Smooth muscle cell (in vitro differentiated cells): ENCODE results near the gene IRGQ. TPM values are rescaled to one million over a fixed set of nuclear protein-coding genes. Genes with fewer than 3 reads are reported as not detected.

Experiments used
- DNase-seq: peaks from one replicate; lab custom pipeline; 2025; ENCODE audit not compliant: unreplicated experiment; lab: John Stamatoyannopoulos, UW
- H2AFZ ChIP-seq: fragments of 200-600 bp; sonication (generic); 2 replicates; pipeline ENCODE4 v1.6.0; 2016; ENCODE audit warnings: antibody characterized with exemption, low read depth, mild to moderate bottlenecking
- H3F3A ChIP-seq: fragments of 200-600 bp; sonication (generic); 2 replicates; pipeline ENCODE4 v1.6.0; 2017; ENCODE audit warnings: antibody characterized with exemption, low read depth
- H3K27ac ChIP-seq: fragments of 200-600 bp; sonication (generic); 2 replicates; pipeline ENCODE4 v1.5.1; 2016; ENCODE audit warnings: low read depth, mild to moderate bottlenecking
- H3K27me3 ChIP-seq: fragments of 200-600 bp; sonication (generic); 2 replicates; pipeline ENCODE4 v1.6.1; 2016; ENCODE audit warnings: low read depth, mild to moderate bottlenecking
- H3K36me3 ChIP-seq: fragments of 200-600 bp; sonication (generic); 2 replicates; pipeline ENCODE4 v1.5.1; 2016; ENCODE audit warnings: low read depth
- H3K4me1 ChIP-seq: fragments of 200-600 bp; sonication (generic); 2 replicates; pipeline ENCODE4 v1.5.1; 2016; ENCODE audit warnings: low read depth
- H3K4me2 ChIP-seq: fragments of 200-600 bp; sonication (generic); 2 replicates; pipeline ENCODE4 v1.6.0; 2016; ENCODE audit warnings: mild to moderate bottlenecking
- H3K4me3 ChIP-seq: fragments of 200-600 bp; sonication (generic); 2 replicates; pipeline ENCODE4 v1.5.1; 2016; ENCODE audit warnings: mild to moderate bottlenecking
- H3K79me2 ChIP-seq: fragments of 200-600 bp; sonication (generic); 2 replicates; pipeline ENCODE4 v1.6.0; 2016; ENCODE audit warnings: low read depth, mild to moderate bottlenecking
- H3K9ac ChIP-seq: fragments of 200-600 bp; sonication (generic); 2 replicates; pipeline ENCODE4 v1.6.0; 2016; ENCODE audit warnings: low read depth
- H3K9me3 ChIP-seq: fragments of 200-600 bp; sonication (generic); replicated peaks from 2 replicates; pipeline ENCODE4 v1.5.1; 2016; ENCODE audit warnings: low read depth
- H4K20me1 ChIP-seq: fragments of 200-600 bp; sonication (generic); 2 replicates; pipeline ENCODE4 v1.6.0; 2016; ENCODE audit warnings: low read depth
- CTCF ChIP-seq: fragments of 200-600 bp; sonication (generic); IDR thresholded peaks from 2 replicates; pipeline ENCODE4 v1.5.1; 2017; ENCODE audit warnings: borderline replicate concordance, mild to moderate bottlenecking, antibody characterized with exemption; ENCODE audit not compliant: insufficient read depth, poor library complexity, severe bottlenecking
- WGBS: methylation state at CpG from one replicate; pipeline ENCODE4 v1.1.7; 2016; ENCODE audit warnings: low lambda C conversion rate; 5-methylcytosine and 5-hydroxymethylcytosine counted together
- polyA plus RNA-seq: library from polyadenylated mRNA; unstranded; fragments of >200 nt; fragmentation: Nextera tagmentation; extraction: Ambion mirVana; gene quantifications from 2 replicates; pipeline ENCODE4 v1.2.1, GENCODE V29; 2016
- total RNA-seq: library from RNA; depleted of rRNA; stranded (reverse); fragments of >200 nt; gene quantifications from 2 replicates; pipeline ENCODE4 v1.2.3, GENCODE V29; 2014

The IRGQ gene
- total and polyA plus RNA-seq, 2 experiments from 2014 or later = 13.1 TPM

GRCh38 chr19:43626838-43627237 lies 30.9 kb upstream of the IRGQ start:
- Histone ChIP-seq H4K20me1 (no peaks in the 10 kb centered on the region), H3K4me1 (no peaks in the 10 kb centered on the region), H3K79me2 (no peaks in the 10 kb centered on the region), H3K9me3 (no peaks in the 10 kb centered on the region), H3K9ac (no peak overlapping the region), H3K27ac (no peak overlapping the region), H3K4me3 (no peak overlapping the region), H3K4me2 (no peak overlapping the region), H3K27me3 (no peaks in the 10 kb centered on the region), H3F3A (no peaks in the 10 kb centered on the region), H3K36me3 (no peaks in the 10 kb centered on the region), H2AFZ (no peak overlapping the region)
- no peak for DNase-seq
- 86% methylated on average over 17 of the region's 17 CpGs for WGBS
- no peak for TF ChIP-seq CTCF

GRCh38 chr19:43625918-43626579 lies 30.1 kb upstream of the IRGQ start:
- DNase-seq = no peak
- no peak overlapping the region for H3K27ac ChIP-seq
- no peak for TF ChIP-seq CTCF
- H4K20me1 ChIP-seq = no peaks in the 10 kb centered on the region
- H3K79me2 ChIP-seq = no peaks in the 10 kb centered on the region
- H3K4me3 ChIP-seq = no peak overlapping the region
- H3K9me3 ChIP-seq = no peaks in the 10 kb centered on the region
- H3K4me2 ChIP-seq = no peak overlapping the region
- H3K4me1 ChIP-seq = no peaks in the 10 kb centered on the region
- WGBS = 82% methylated on average over 30 of the region's 32 CpGs
- no peak overlapping the region for H2AFZ ChIP-seq
- no peak overlapping the region for H3K9ac ChIP-seq
- H3K27me3 ChIP-seq = no peaks in the 10 kb centered on the region
- no peaks in the 10 kb centered on the region for H3K36me3 ChIP-seq
- H3F3A ChIP-seq = no peaks in the 10 kb centered on the region

GRCh38 chr19:43624933-43625332 lies 29.0 kb upstream of the IRGQ start:
- no peak overlapping the region for H3K4me3 ChIP-seq
- H3K9ac ChIP-seq = no peak overlapping the region
- no peak overlapping the region for H3K27ac ChIP-seq
- no peaks in the 10 kb centered on the region for H3K9me3 ChIP-seq
- 14% methylated on average over 28 of the region's 30 CpGs for WGBS
- H3K4me2 ChIP-seq = no peak overlapping the region
- H3F3A ChIP-seq = no peaks in the 10 kb centered on the region
- H4K20me1 ChIP-seq = no peaks in the 10 kb centered on the region
- DNase-seq = no peak
- no peaks in the 10 kb centered on the region for H3K27me3 ChIP-seq
- peak; percentile 23 for TF ChIP-seq CTCF
- H2AFZ ChIP-seq = no peak overlapping the region
- peaks cover 5% of the 10 kb centered on the region for H3K4me1 ChIP-seq
- H3K36me3 ChIP-seq = no peaks in the 10 kb centered on the region
- no peaks in the 10 kb centered on the region for H3K79me2 ChIP-seq
